ENCODE results near the gene GUCY1A2.
A peak's percentile ranks its signal among the peaks of the same experiment; 100 is the strongest.

GUCY1A2 gene

GRCh38 chr11:106724293-106724892 lies 293.9 kb downstream of the GUCY1A2 start:
- DNase-seq: no peak

GRCh38 chr11:106723071-106723470 lies 295.2 kb downstream of the GUCY1A2 start:
- DNase-seq: no peak

GRCh38 chr11:106717222-106717621 lies 301.1 kb downstream of the GUCY1A2 start:
- no peak for DNase-seq

GRCh38 chr11:106714199-106714598 lies 304.1 kb downstream of the GUCY1A2 start:
- no peak for DNase-seq

GRCh38 chr11:106708348-106708747 lies 309.9 kb downstream of the GUCY1A2 start:
- no peak for DNase-seq

GRCh38 chr11:106706355-106706754 lies 311.9 kb downstream of the GUCY1A2 start:
- no peak for DNase-seq

GRCh38 chr11:106702805-106703204 lies 315.5 kb downstream of the GUCY1A2 start:
- DNase-seq: no peak

GRCh38 chr11:106697058-106697457 lies 321.2 kb downstream of the GUCY1A2 start:
- no peak for DNase-seq

GRCh38 chr11:106695506-106695905 lies 322.8 kb downstream of the GUCY1A2 start:
- DNase-seq: no peak

- no peak for DNase-seq
Observed at GRCh38 chr11:106694501-106694900, 323.8 kb downstream of the GUCY1A2 start.

- no peak for DNase-seq
Observed at GRCh38 chr11:106691807-106692365, 326.4 kb downstream of the GUCY1A2 start.

GRCh38 chr11:106690923-106691322 lies 327.4 kb downstream of the GUCY1A2 start:
- DNase-seq: no peak

GRCh38 chr11:106684944-106685343 lies 333.3 kb downstream of the GUCY1A2 start:
- no peak for DNase-seq

- peak; percentile 38 for DNase-seq
Observed at GRCh38 chr11:106683435-106683834, 334.8 kb downstream of the GUCY1A2 start.

- DNase-seq: no peak
Observed at GRCh38 chr11:106681435-106681834, 336.8 kb downstream of the GUCY1A2 start.

GRCh38 chr11:106679581-106679980 lies 338.7 kb downstream of the GUCY1A2 start:
- DNase-seq: no peak

GRCh38 chr11:106679181-106679580 lies 339.1 kb downstream of the GUCY1A2 start:
- no peak for DNase-seq

- peak; percentile 52 for DNase-seq
Observed at GRCh38 chr11:106670069-106670468, 348.2 kb downstream of the GUCY1A2 start.

GRCh38 chr11:106668147-106668546 lies 350.1 kb downstream of the GUCY1A2 start:
- no peak for DNase-seq

GRCh38 chr11:106656646-106657045 lies 361.6 kb downstream of the GUCY1A2 start:
- DNase-seq: no peak

- DNase-seq: no peak
Observed at GRCh38 chr11:106644824-106645223, 373.5 kb downstream of the GUCY1A2 start.

GRCh38 chr11:106642331-106642730 lies 375.9 kb downstream of the GUCY1A2 start:
- no peak for DNase-seq

- no peak for DNase-seq
Observed at GRCh38 chr11:106632283-106632682, 386.0 kb downstream of the GUCY1A2 start.

GRCh38 chr11:106627694-106628093 lies 390.6 kb downstream of the GUCY1A2 start:
- no peak for DNase-seq

GRCh38 chr11:106625566-106625965 lies 392.7 kb downstream of the GUCY1A2 start:
- no peak for DNase-seq

All from eye (tissue), 1 donor.